T47D (cell line): Measurements from ENCODE around the gene PTX4.

Experiments
- DNase-seq, 2 experiments: peaks; one replicate each; pipeline versions ENCODE4 v3.0.0 to v3.0.0-alpha.2; 2011 to 2012; ENCODE audit warnings: low read depth in 1 of 2, low spot score in 1 of 2
- JUND ChIP-seq: IDR thresholded peaks from 2 replicates; pipeline ENCODE4 v1.6.1; 2012; ENCODE audit warnings: low read depth
- in situ Hi-C: cut with HindIII; loops from 2 replicates; pipeline ENCODE4 v1.10.0; 2016; ENCODE audit warnings: low sequenced_read_pairs, low pct_unique_long_range_greater_than_20kb

Gene PTX4

DNA sequence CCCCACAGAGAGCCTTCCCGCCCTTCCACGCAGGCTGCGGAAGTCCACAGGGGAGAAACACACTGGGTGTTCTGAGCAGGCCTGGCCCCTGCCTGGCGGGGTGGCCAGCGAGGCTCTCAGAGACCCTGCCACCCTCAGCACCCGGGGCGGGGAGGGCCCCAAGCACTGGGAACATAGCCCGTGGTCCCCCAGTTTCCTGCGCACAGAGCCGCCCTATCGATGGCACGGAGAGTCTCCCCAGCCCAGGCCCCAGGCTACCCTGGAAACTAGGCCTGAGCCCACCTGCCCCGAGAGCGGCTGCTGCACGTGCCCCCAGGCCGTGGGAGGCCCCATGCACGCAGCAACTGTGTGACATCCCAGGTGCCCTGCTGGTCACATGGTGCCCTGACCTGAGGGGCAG is 34.2 kb downstream of the PTX4 start:
- in situ Hi-C loops, result no loop called here
- TF ChIP-seq JUND, result no peak
- DNase-seq, result no peak

GRCh38 chr16:1453316-1453715 is 35.4 kb downstream of the PTX4 start:
- no peak for TF ChIP-seq JUND
- no peak for DNase-seq
- in situ Hi-C loops, result no loop called here

GRCh38 chr16:1452530-1452929 is 36.2 kb downstream of the PTX4 start:
- no peak for DNase-seq
- in situ Hi-C loops, result no loop called here
- TF ChIP-seq JUND, result no peak

DNA sequence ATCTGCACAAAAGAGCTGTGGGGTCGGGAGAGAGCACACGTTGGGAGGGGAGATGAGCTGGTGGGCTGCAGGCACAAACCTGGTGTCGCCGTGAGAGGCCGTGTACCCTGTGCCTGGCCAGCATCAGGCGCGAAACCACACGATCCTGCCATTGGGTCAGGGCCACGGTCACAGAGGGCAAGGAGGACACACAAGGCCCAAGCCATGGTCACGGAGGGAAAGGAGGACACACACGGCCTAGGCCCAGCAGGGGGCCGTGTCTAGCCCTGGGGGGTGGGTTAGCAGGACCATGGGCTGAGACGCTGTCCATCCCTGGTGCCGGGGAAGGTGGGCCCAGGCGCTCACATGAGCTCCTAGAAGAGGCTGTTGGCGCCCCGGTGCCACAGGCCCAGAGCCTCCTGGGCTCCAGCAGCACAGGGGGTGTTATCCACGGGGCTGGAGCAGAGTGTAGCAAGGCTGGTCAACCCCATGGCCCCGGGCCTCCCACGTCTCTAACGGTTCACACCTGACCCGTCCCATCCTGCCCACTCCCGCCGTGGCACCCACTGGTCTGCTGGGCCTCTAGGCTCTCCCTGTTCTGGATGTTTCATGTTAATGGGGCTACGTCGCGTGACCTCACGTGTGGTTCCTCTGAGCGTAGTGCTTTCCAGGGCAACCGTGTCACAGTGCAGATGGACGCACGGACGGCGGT is 36.9 kb downstream of the PTX4 start:
- TF ChIP-seq JUND, result no peak
- no peak for DNase-seq
- in situ Hi-C loops, result no loop called here

DNA sequence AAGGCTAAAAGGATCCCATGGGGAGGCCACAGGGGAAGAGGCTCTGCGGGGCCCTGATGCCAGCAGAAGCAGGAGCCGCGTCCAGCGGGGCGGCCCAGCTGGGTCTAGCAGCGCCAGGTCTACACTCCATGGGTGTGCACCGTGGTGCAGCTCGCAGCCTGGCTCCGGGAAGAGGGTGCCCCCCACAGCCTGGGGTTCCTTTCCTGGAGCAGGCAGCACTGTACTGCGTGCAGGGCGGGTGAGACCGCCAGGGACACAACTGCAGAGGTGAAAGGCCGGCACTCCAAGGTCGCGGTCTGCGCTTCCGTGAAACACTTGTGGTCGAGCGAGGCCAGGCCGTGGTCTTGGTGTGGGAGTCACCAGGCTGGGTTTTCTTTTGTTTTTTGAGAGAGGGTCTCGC is 37.9 kb downstream of the PTX4 start:
- in situ Hi-C loops, result no loop called here

GRCh38 chr16:1450218-1450617 is 38.5 kb downstream of the PTX4 start:
- in situ Hi-C loops, result no loop called here
- no peak for TF ChIP-seq JUND
- DNase-seq, result no peak

More for the DNA sequence above, 37.9 kb downstream of the PTX4 start:
- no peak for DNase-seq
- TF ChIP-seq JUND, result no peak

- in situ Hi-C loops, result no loop called here
Observed at GRCh38 chr16:1449201-1449788, 39.4 kb downstream of the PTX4 start.

DNA sequence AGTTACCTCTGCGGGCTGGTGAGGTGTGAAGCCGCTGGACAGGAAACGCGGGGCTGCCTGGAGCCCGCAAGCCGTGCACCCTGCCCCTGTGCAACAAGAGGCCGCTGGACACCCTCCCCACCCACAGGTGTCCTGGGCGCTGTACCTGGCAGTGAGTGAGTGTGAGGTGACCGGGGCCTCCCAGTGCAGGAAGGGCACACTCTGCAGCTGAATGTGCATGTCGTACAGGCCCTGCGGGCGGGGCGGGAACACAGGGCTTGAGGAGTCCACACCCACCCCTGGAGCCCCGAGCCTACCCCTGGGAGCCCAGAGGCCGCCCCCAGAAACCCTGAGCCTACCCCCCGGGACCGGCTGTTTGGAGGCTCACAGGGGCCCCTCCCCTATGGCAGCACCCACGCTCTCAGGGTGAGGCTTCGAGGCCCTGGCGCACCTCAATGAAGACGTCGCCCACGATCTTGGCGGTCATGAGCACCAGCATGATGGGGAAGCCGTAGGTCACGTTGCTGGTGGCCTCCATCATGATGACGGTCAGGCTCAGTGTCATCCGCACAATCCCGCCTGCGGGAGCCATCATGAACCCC is 40.1 kb downstream of the PTX4 start:
- in situ Hi-C loops, result no loop called here
- DNase-seq, result no peak
- no peak for TF ChIP-seq JUND

More at GRCh38 chr16:1449201-1449788, 39.4 kb downstream of the PTX4 start:
- no peak for TF ChIP-seq JUND
- DNase-seq, result no peak

DNA sequence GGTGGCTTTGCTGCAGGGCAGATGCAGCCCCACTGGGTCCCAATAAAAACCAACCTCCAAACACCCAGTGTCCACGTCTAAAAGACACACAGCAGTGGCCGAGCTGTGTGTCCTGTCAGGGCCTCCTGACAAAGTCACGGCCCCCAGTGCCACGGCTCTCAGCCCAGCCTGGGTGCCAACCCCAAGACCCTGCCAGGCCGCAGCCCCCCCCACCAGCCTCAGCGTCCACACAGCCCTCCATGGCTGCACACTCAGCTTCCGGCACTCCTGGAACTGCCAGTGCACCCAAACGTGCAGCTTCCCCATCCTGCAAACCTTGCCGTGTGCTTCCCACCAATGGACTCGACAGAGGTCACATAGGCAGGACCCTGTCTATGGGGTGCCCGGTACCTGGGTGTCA is 40.8 kb downstream of the PTX4 start:
- no peak for TF ChIP-seq JUND
- no peak for DNase-seq
- in situ Hi-C loops, result no loop called here

DNA sequence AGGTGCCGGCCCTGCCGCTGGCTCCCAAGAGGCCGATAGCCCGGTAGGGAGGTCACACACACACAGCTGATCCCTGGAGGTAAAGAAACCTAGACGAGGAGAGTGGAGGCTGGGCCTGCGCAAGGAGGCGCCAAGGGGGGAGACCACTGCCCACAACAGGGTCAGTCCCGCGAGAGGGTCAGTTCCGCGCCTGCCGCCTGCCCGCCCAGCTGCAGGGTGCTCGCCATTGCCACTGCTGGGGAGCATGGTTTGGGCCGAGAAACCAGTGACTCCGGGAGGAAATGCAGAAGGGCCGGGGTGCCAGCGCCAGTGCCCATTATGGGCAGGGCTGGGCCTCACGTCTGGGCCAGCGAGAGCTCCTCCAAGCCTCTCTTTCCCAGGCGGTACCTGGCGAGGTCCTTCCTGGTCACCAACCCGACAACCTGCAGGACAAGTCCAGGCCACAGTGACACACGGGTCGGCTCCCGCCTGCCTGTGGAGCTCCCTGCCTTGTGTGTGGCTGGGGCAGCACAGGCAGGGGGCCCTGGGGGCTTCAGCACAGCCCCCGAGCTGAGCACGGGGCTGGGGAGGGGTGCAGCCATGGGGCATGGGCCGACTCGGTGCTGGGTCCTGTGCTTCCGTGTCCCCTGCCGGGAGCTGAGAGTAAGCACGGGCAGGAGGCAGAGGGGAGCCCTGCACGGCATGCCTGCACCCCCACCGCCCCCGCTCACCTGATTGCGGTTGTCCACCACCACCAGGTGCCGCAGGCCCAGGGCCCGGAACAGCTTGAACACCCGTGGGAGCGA is 42.3 kb downstream of the PTX4 start:
- DNase-seq, result no peak
- in situ Hi-C loops, result no loop called here
- no peak for TF ChIP-seq JUND

DNA sequence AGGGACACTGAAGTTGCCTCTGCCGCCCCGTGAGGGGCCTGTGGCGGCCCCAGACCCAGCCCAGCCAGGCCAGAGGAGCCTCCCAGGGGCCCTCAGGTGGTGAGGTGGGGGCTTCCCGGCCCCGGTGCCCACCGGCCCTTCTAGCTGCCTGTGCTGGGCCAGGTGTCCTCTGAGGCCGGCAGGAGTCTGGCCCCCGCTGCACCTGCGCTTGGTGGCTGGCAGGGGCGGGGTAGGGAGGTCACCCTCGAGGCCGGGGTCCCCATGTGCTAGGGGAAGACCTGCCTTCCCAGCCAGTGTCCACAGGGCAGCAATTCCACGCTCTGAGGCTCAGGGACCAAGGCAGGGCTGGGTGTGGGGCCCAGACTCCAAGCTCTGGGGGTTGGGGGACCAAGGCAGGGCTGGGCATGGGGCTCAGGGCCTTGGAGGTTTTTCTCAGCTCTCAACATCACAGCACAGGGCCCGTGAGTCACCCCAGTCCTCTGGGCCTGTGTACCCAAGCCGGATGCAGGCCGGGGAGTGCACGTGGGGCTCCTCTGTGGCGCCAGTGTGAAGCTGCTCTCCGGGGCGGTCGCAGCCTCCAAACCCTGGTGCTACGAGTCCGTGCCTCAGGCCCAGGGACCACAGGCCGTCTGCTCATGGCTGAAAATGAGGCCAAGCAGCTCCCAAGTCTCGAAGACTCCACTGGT is 43.1 kb downstream of the PTX4 start:
- DNase-seq, result no peak
- no peak for TF ChIP-seq JUND
- in situ Hi-C loops, result no loop called here

DNA sequence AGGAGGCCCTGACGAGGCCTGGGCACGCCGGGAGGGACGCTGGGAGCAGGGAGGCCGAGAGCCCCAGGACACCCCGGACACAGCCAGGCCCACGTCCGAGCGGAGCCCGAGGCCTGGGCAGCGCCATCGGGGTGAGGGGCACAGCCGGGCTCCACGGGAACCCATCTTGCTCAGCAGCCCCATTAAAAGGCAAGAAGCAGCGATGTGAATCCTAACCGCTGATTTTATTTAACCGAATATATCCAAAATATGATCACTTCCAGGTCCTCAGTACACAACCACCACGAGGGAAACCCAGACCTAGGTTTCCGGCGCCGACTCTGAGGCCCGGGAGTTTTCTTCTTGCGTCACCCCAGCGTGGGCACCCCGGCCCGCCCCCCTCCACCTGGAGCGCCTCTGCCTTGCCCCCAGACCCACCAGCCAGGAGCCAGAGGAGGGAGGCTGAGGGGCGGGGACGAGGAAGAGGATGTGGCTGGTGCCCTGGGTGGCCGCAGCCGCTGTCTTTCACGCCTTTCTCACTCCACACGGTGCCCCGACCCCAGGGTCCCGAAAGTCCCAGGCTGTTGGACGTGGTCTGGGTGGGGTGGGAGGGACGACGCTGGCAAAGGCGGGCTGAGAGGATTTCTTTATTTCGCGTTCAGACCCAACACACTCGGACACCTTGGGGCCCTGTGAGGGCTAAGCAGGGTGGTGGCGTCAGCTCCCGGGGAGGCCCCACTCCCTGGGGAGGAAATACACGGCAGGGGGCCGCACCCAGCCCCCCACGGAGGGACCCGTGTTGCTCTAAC is 43.8 kb downstream of the PTX4 start:
- in situ Hi-C loops, result no loop called here
- TF ChIP-seq JUND, result no peak
- DNase-seq, result no peak
